Liver (tissue), 9 donors: Measurements from ENCODE around the gene E2F2. TPM values are rescaled to one million over a fixed set of nuclear protein-coding genes. Genes with fewer than 3 reads are reported as not detected.

Experiments used
- DNase-seq: peaks from one replicate; pipeline ENCODE4 v3.0.0-alpha.2; 2017; ENCODE audit warnings: low spot score
- H3K27ac ChIP-seq, 2 donors: one replicate each; pipeline ENCODE4 v1.7.0; 2013; ENCODE audit warnings: inconsistent platforms in 2 of 2, low read length in 2 of 2, control low read depth in 1 of 2, low read depth in 1 of 2, mild to moderate bottlenecking in 1 of 2
- H3K27me3 ChIP-seq, 4 donors: one replicate each; pipeline versions ENCODE4 v1.6.1 to v1.7.0; 2013; ENCODE audit warnings: low read length in 3 of 4, inconsistent platforms in 1 of 4, mild to moderate bottlenecking in 1 of 4, moderate library complexity in 1 of 4; ENCODE audit not compliant: control insufficient read depth in 4 of 4, insufficient read depth in 4 of 4
- H3K36me3 ChIP-seq, 4 donors: one replicate each; pipeline versions ENCODE4 v1.6.1 to v1.7.0; 2013; ENCODE audit warnings: low read length in 3 of 4, mild to moderate bottlenecking in 3 of 4, low read depth in 1 of 4, moderate library complexity in 1 of 4; ENCODE audit not compliant: control insufficient read depth in 4 of 4, insufficient read depth in 3 of 4
- H3K4me1 ChIP-seq, 4 donors: one replicate each; pipeline versions ENCODE4 v1.6.1 to v1.7.0; 2013; ENCODE audit warnings: low read length in 3 of 4, mild to moderate bottlenecking in 3 of 4, moderate library complexity in 1 of 4; ENCODE audit not compliant: control insufficient read depth in 4 of 4, insufficient read depth in 4 of 4
- H3K4me3 ChIP-seq, 3 donors: one replicate each; pipeline versions ENCODE4 v1.6.1 to v1.7.0; 2013; ENCODE audit warnings: low read length in 3 of 3, control low read depth in 1 of 3, low read depth in 1 of 3, mild to moderate bottlenecking in 1 of 3
- H3K9ac ChIP-seq, 2 donors: one replicate each; pipeline ENCODE4 v1.7.0; 2013; ENCODE audit warnings: low read length in 2 of 2, mild to moderate bottlenecking in 2 of 2, moderate library complexity in 2 of 2, control low read depth in 1 of 2, low read depth in 1 of 2
- H3K9me3 ChIP-seq, 4 donors: one replicate each; pipeline versions ENCODE4 v1.6.1 to v1.7.0; 2013; ENCODE audit warnings: low read length in 3 of 4; ENCODE audit not compliant: control insufficient read depth in 4 of 4
- CTCF ChIP-seq: fragments of 150-350 bp; IDR thresholded peaks from 2 replicates; pipeline ENCODE4 v1.5.1; 2017; ENCODE audit warnings: improper control_type of control experiment, low read depth, low read length; ENCODE audit not compliant: missing input control
- EGR1 ChIP-seq, 2 donors: IDR thresholded peaks; 2 replicates each; pipeline ENCODE4 v1.6.1; 2016 to 2018; ENCODE audit warnings: antibody characterized with exemption in 2 of 2, low read depth in 2 of 2
- FOXA1 ChIP-seq: IDR thresholded peaks from 2 replicates; pipeline ENCODE4 v1.6.1; 2016; ENCODE audit warnings: antibody characterized with exemption
- FOXA2 ChIP-seq: IDR thresholded peaks from 2 replicates; pipeline ENCODE4 v1.6.1; 2016; ENCODE audit warnings: antibody characterized with exemption
- GABPA ChIP-seq, 2 donors: IDR thresholded peaks in 1 of 2; conservative IDR thresholded peaks in 1 of 2; 2 replicates each; pipeline ENCODE4 v1.6.1; 2016; ENCODE audit warnings: antibody characterized with exemption in 2 of 2, mild to moderate bottlenecking in 1 of 2, moderate library complexity in 1 of 2
- HNF4A ChIP-seq, 2 donors: conservative IDR thresholded peaks; 2 replicates each; pipeline ENCODE4 v1.6.1; 2016; ENCODE audit warnings: antibody characterized with exemption in 2 of 2, mild to moderate bottlenecking in 2 of 2
- HNF4G ChIP-seq: IDR thresholded peaks from 2 replicates; pipeline ENCODE4 v1.6.1; 2016; ENCODE audit warnings: antibody characterized with exemption
- JUND ChIP-seq, 2 donors: IDR thresholded peaks; 2 replicates each; pipeline ENCODE4 v1.6.1; 2016; ENCODE audit warnings: antibody characterized with exemption in 2 of 2
- NR2F2 ChIP-seq: IDR thresholded peaks from 2 replicates; pipeline ENCODE4 v1.6.1; 2016; ENCODE audit warnings: antibody characterized with exemption
- RAD21 ChIP-seq, 2 donors: IDR thresholded peaks; 2 replicates each; pipeline ENCODE4 v1.6.1; 2016; ENCODE audit warnings: antibody characterized with exemption in 2 of 2, mild to moderate bottlenecking in 2 of 2
- REST ChIP-seq: IDR thresholded peaks from 2 replicates; pipeline ENCODE4 v1.6.1; 2016; ENCODE audit warnings: antibody characterized with exemption, mild to moderate bottlenecking
- RXRA ChIP-seq, 2 donors: IDR thresholded peaks; 2 replicates each; pipeline ENCODE4 v1.6.1; 2017 to 2018; ENCODE audit warnings: antibody characterized with exemption in 2 of 2, mild to moderate bottlenecking in 1 of 2
- SP1 ChIP-seq: IDR thresholded peaks from 2 replicates; pipeline ENCODE4 v1.6.1; 2018; ENCODE audit warnings: antibody characterized with exemption, mild to moderate bottlenecking
- TAF1 ChIP-seq: conservative IDR thresholded peaks from 2 replicates; pipeline ENCODE4 v1.6.1; 2016; ENCODE audit warnings: antibody characterized with exemption, mild to moderate bottlenecking
- YY1 ChIP-seq: IDR thresholded peaks from 2 replicates; pipeline ENCODE4 v1.6.1; 2016; ENCODE audit warnings: antibody characterized with exemption, mild to moderate bottlenecking
- ZBTB33 ChIP-seq: IDR thresholded peaks from 2 replicates; pipeline ENCODE4 v1.6.1; 2016; ENCODE audit warnings: antibody characterized with exemption
- WGBS: extraction: QIAGEN DNeasy Blood & Tissue Kit; methylation state at CpG from one replicate; pipeline ENCODE4 v1.1.7; 2013; 5-methylcytosine and 5-hydroxymethylcytosine counted together
- polyA plus RNA-seq, 2 donors: library from polyadenylated mRNA; stranded (reverse) in 1 of 2; unstranded in 1 of 2; fragments of 200-250 nt in 1 of 2; fragments of >200 nt in 1 of 2; fragmentation: Nextera tagmentation in 1 of 2; extraction: Ambion mirVana in 1 of 2; gene quantifications; one replicate each; pipeline versions ENCODE4 v1.2.1 to v1.2.3, GENCODE V29; 2013 to 2015
- total RNA-seq, 2 donors: library from RNA; depleted of rRNA; stranded (reverse); fragments of >200 nt; gene quantifications; one replicate each; pipeline ENCODE4 v1.2.3, GENCODE V29; 2014
- TF ChIP-seq, protein P1 (sequence below): IDR thresholded peaks from 2 replicates; pipeline ENCODE4 v1.6.1; 2016; ENCODE audit warnings: antibody characterized with exemption
- TF ChIP-seq, protein P2 (sequence below): IDR thresholded peaks from 2 replicates; pipeline ENCODE4 v1.6.1; 2016; ENCODE audit warnings: antibody characterized with exemption
- donor health status: healthy.
- donor health status: healthy.
- donor health status: healthy.
- donor health status: healthy.
- donor health status: healthy.

The E2F2 gene
- total and polyA plus RNA-seq, 4 donors, result 0.08 to 79.9 (median 0.44) TPM

- H3K4me3 ChIP-seq, result peak overlapping the region in 1 of 3 donors; percentile 43
- DNase-seq, result no peak
- H3K9me3 ChIP-seq, result no peaks in the 10 kb centered on the region
- WGBS, result 67% methylated on average over 15 of the region's 15 CpGs
- H3K9ac ChIP-seq, result no peak overlapping the region
- H3K4me1 ChIP-seq, result peaks cover 0 to 4% (median 1%) of the 10 kb centered on the region in 4 donors
- TF ChIP-seq, protein P1, sequence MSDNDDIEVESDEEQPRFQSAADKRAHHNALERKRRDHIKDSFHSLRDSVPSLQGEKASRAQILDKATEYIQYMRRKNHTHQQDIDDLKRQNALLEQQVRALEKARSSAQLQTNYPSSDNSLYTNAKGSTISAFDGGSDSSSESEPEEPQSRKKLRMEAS, result no peak
- TF ChIP-seq NR2F2 (no peak), JUND (IDR thresholded peaks at IDR 0.05) (no peak), ZBTB33 (no peak), YY1 (no peak), REST (no peak), HNF4G (no peak), FOXA1 (no peak), RAD21 (IDR thresholded peaks at IDR 0.05) (no peak), FOXA2 (no peak), EGR1 (IDR thresholded peaks at IDR 0.05; ENCODE audit: low read depth in 2 of 2) (no peak), RXRA (IDR thresholded peaks at IDR 0.05) (no peak), GABPA (IDR thresholded peaks at IDR 0.05 in 1 of 2, conservative IDR thresholded peaks at IDR 0.05 in 1 of 2) (no peak), SP1 (no peak), TAF1 (no peak), CTCF (no peak), HNF4A (conservative IDR thresholded peaks at IDR 0.05) (no peak)
- TF ChIP-seq, protein P2, sequence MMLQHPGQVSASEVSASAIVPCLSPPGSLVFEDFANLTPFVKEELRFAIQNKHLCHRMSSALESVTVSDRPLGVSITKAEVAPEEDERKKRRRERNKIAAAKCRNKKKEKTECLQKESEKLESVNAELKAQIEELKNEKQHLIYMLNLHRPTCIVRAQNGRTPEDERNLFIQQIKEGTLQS, result no peak
- no peaks in the 10 kb centered on the region for H3K36me3 ChIP-seq
- H3K27ac ChIP-seq, result peak overlapping the region in 1 of 2 donors; percentile 69
- H3K27me3 ChIP-seq, result peaks cover 0 to 4% (median 2%) of the 10 kb centered on the region in 4 donors
These were observed 36.6 kb upstream of the E2F2 start for GRCh38 chr1:23567629-23567995.
